Measurements from ENCODE around the gene CD80.

CD80 gene

DNA sequence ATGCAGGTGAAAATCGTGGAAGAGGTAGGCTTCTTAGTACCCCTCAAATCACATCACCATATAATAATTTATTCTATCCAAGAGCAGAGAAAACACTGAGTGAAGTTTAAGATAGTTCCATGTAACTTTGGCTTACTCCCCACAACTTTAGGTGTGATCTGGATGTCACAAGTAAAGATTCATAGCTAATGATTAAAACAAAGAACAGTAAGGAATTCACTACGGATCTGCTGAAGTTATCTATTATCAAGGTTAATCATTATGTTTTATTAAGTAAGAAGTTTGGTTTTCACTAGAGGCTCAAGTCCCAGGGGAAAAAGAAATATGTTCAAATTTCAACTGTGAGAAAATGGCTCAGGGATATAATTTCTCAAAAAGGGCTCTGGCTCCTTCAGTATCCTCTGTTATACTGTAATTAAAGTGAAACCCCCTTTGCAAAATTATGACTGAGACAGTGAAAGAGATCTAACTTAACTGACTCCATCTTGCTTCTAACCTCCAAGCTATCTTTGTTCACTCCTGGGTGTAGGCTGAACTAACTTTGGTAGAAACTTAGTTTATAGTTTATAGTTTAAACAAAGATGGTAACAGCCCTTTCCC, 17.1 kb downstream of the CD80 start:
- no peak for DNase-seq

DNA sequence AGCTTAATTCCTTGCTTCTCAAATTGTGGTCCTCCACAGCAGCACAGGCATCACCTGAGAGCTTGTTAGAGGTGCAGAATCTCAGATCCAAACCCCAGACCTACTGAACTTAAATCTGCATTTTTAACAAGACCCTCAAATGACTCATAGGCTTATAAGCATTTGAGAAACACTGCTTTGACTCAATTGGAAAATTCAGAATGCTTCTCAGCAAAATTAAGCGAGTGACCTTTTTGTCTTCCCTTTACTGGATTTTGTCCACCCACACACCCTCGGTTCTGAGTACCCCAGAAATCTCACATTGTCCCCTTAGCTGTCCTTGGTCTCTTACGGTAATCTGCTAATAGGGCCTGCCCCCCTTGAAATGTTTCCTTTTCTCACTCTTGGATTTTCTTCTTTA, 17.9 kb downstream of the CD80 start:
- DNase-seq: no peak

DNA sequence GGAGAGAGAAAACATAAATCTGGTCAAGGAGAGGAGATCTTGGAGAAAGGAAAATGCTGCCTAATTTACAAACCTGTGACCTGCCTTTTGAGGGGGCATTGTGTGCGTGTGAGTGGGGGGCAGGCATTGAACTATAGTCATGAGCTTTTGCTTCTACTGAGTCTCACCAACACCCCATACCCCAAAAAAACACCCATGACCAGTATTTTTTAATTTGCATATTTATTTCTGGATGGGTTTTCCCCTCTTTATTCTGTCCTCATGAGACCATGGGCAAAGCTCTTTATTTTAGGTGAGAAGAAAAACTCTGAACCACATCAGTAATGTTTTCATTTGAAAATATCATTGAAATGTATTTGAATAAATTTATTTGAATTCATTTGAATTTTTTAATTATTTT, 20.6 kb downstream of the CD80 start:
- no peak for DNase-seq

- DNase-seq: no peak
Measured at GRCh38 chr3:119536757-119537156, 22.7 kb downstream of the CD80 start.

DNA sequence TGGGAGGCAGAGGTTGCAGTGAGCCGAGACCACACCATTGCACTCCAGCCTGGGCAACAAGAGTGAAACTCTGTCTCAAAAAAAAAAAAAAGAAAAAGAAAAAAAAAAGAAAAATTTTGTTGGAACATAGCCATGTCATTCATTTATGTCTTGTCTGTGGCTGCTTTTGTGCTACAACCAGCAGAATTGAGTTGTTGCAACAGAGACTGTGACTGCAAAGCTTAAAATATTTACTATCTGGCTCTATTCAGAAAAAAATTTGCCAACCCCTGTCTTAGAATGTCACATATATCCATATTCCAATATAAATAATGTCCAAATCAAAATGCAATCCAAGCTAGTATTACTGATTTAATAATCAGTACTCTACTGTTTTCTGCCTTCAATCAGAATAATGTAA, 25.1 kb downstream of the CD80 start:
- DNase-seq: no peak

DNA sequence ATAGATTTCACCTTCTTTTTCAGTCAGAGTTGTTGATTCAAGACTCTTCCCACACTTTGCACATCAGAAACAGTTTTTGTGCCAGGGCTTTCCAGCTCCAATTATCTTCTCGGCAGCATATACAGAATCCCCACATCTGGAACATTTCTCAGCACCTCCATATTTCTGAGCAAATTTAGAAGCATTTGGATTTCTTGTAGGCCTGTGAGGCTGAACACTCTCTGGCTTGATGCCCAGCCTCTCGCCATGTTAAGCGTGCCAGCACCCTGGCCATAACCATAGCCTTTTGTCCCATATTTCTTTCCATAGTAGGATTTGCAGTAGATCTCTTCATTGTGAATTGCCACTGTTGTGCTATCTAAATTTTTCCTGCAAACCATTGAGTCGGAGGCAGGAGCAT, 28.3 kb downstream of the CD80 start:
- no peak for DNase-seq

- DNase-seq: no peak
Measured at GRCh38 chr3:119530456-119530855, 29.0 kb downstream of the CD80 start.

GRCh38 chr3:119529883-119530282, 29.5 kb downstream of the CD80 start:
- DNase-seq: no peak

DNA sequence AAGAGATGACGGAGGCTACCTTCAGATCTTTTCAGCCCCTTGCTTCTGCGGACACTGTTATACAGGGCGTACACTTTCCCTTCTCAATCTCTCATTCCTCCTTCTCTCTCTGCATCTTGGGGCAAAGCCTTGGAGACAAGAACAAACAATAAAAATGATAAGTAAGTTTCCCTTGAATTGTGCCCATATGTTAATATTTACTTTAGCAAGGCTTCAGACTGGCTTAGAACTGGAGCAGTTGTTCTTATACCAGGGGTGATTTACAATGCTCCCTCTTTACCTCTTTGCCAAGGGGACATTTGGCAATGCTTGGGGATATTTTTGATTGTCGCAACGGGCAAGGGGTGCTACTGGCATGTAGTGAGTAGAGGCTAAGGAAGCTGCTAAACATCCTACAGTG, 31.7 kb downstream of the CD80 start:
- DNase-seq: no peak

- no peak for DNase-seq
Measured at GRCh38 chr3:119524931-119525662, 34.3 kb downstream of the CD80 start.

DNA sequence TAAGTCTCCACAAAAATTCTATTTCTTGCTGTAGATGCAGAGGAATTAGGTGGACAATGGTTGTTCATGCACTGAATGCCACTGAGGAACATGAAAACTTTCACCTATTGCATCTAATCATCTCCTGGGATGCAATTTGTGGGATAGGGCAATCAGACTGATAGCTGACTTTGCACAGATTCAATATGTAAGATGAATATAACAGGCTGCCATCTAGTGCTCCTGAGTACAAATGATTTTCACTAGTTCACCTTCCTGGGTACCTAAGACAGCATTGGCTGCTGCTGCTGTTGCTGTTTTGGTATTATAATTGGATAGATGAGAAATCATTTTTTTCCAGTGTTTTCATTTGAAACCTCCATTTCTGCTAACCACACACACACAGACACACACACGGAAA, 41.4 kb downstream of the CD80 start:
- no peak for DNase-seq

DNA sequence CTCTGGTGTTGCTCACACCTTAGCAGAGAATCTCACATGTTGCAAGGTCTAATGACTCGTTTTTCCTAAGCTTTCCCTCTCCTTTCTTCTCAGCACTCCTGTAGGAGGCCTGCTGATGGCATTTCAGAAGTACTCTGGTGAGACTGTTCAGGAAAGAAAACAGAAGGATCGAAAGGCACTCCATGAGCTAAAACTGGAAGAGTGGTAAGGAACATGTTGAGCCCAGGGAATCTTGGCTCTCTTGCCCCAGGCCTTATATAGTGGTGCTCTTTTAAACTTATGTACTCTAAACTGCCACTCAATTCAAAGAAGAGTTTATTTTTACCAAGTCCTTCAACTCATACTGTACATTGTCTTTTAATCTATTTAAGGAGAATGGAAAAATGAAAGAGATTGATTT, 42.3 kb downstream of the CD80 start:
- no peak for DNase-seq

DNA sequence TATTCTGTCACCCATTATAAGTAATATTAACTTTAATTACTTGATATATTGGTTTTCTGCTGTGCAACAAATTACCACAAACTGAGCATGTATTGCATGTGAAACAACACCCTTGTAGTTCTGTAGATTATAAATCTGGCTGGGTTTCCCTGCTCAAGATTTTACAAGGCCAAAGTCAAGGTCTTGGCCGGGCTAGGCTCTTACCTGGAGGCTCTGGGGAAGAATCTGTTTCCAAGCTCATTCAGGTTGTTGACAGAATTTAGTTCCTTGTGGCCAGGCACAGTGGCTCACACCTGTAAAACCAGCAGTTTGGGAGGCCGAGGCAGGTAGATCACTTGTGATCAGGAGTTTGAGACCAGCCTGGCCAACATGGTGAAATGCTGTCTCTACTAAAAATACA, 44.8 kb downstream of the CD80 start:
- DNase-seq: no peak

DNA sequence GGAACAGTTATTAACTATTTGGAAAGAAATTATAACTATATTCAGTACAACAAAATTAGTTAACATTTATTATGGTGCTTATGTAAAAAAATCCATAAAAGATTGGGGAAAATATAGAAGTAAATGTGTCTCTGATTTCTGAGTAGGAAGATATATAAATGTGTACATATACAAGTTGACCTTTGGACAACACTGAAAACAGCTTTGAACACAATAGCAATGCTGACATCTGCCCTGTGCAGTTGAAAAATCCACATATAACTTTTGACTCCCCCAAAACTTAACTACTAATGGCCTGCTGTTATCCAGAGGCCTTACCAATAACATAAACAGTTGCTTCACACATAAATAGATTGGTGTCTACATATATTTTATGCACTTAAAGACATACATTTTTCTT, 48.7 kb downstream of the CD80 start:
- no peak for DNase-seq

GRCh38 chr3:119508172-119508845, 51.1 kb downstream of the CD80 start:
- DNase-seq: no peak

- no peak for DNase-seq
Measured at GRCh38 chr3:119507404-119507803, 52.0 kb downstream of the CD80 start.

DNA sequence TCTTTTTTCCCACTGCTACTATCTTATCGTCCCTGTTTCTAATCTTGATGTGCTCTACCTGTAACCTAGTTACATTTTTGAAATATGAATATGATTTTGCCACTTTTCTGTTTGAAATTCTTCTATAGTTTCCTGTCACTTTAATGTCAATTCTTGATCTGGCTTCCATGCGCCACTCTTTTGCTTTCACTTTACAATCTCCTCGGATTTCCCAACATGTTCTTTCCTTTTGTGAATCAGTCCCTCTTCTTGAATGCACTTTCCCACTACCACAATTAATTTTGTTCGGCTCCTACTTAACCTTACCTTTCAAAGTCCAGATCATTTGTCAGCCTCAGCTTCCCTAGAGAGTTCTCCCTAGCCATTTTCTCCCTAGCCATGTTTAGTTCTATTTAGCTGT, 52.8 kb downstream of the CD80 start:
- DNase-seq: no peak

DNA sequence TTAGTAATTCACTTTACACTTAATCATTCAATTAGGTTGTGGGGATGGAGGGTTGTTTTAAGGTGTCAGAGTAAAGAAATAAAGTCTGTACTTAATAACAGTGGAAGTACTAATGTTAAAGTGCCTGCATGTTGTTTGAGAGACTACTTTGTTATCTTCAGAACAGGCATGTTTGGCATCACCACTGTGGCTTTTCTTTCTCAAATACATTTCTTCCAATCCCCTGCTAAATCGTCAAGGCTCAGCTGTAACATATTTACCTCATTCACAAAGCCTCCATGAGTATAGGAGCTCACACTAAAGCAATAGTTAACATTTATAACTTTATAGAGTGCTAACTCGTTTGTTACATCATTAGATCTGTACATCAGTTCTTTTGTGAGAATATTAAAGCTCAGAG, 58.5 kb downstream of the CD80 start:
- DNase-seq: no peak

DNA sequence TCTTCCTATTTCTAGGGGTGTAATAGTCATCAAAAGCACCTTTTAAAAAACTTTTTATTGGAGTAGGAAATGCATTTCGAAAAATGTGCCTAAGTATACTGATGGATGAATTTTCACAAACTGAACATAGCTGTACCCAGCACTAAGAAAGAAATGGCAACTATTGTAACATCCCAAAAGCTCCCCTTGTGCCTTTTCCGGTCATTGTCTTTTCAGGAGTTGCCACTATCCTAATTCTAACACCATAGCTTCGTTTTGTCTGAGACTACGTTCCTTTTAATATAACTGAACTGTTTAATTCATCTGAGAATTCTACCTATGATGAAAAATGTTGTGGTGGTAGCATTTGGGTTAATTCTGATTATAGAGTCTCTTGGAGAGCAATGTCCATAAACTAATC, 59.1 kb downstream of the CD80 start:
- DNase-seq: no peak

DNA sequence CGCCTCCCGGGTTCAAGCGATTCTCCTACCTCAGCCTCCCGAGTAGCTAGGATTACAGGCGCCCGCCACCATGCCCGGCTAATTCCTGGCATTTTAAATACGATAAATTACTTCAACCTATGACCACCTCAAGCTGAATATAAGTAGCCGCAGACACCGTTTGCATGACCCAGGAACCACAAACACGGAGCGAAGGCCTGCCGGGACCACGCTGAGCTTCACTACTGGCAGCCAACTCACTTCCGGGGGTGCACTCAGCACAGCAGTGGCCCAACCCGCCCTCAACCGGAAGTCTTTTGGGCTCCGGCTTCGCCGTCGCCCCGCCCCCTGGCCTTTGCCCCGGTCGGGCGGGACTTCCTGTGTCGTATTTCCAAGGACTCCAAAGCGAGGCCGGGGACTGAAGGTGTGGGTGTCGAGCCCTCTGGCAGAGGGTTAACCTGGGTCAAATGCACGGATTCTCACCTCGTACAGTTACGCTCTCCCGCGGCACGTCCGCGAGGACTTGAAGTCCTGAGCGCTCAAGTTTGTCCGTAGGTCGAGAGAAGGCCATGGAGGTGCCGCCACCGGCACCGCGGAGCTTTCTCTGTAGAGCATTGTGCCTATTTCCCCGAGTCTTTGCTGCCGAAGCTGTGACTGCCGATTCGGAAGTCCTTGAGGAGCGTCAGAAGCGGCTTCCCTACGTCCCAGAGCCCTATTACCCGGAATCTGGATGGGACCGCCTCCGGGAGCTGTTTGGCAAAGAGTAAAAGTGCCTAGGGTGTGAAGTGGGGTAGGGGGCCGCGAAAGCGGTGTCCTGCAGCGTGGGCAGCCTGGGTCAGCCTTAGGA, 61.0 kb downstream of the CD80 start, which contains the start of gene TIMMDC1:
Gene TIMMDC1, plus strand, starts transcription at position 362 of the 826 bp plus-strand sequence. Its CDS starts 187 bp downstream, at position 549.
- peak; percentile 79 for DNase-seq

GRCh38 chr3:119497820-119498185, 61.6 kb downstream of the CD80 start:
- DNase-seq: no peak

DNA sequence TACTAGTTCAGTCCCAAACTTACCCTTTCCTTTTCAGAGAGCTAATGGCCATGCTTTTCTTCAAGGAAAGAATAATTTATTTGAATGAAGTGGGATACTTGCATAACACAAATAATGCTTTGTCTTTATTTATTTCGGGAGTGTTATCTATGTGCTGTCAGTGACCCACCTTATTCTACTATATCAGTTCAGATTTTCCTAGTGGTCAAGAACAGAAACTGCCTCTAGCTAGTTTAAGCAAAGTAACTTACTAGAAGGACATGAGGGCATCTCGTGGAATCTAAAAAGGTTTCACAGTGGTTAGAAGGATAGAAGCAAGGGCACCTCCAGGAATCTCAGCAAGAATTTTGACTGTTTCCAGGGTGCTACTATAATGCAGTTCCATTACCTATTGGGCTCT, 64.8 kb downstream of the CD80 start:
- DNase-seq: no peak

- DNase-seq: no peak
Measured at GRCh38 chr3:119492810-119493209, 66.6 kb downstream of the CD80 start.

DNA sequence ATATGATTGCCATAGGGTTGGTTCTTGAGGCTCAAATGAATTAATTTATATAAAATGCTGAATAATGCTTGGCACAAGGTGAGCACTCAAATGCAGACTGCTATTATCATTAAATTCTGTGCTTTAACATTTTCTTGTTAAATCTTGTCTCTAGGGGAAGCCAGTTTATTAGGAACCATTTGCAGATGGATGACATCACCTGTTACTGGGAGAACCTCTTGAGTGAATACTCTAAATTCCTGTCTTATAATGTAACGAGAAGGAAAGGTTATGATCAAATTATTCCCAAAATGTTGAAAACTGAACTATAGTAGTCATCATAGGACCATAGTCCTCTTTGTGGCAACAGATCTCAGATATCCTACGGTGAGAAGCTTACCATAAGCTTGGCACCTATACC, 67.3 kb downstream of the CD80 start:
- DNase-seq: no peak

Data from NCI-H1417 treated with DMSO at 0.1 percent for 48 hours (cell line).